ENCODE results near the gene NSMF. TPM values are rescaled to one million over a fixed set of nuclear protein-coding genes. Genes with fewer than 3 reads are reported as not detected.

The NSMF gene
- total RNA-seq, 1 donor from 2014 or later: 20.4 TPM

DNA sequence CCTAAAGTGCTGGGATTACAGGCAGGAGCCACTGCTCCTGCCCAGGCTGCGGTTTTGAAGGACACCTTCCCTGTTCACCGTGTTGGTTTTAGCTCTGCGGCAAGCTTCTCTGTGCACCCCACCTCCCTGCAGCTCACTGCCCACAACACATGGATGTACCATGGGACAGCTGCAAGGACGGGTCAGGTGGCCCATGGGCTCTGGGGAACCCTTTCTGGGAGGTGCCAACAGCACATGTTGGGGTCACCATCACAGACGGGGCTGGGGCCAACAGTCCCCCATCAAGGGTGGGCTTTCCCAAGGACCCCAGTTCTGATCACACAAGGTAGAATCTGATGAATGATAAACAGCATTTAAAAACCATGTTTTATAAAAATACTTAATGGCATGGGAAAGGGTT, 43.7 kb downstream of the NSMF start:
- DNase-seq (ENCODE audit: low read depth): no peak

DNA sequence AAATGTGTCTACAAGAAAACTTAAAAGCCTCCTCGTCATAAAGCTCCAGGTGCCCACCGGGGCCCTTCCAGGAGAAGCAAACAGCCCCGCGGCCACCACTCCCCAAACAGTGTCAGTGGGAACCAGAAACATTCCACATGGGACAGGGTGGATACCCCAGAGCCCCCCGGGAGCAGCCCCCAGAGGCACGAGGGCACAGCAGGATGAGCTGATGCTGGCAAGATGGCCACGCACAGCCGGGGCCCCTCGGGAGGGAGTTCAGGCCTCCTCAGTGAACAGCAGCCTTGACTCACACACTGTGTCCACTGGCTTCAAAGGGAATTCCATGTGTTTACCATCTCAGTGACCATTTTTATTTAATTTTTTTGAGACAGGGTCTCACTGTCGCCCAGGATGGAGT, 46.7 kb downstream of the NSMF start:
- no peak for DNase-seq (ENCODE audit: low read depth)

DNA sequence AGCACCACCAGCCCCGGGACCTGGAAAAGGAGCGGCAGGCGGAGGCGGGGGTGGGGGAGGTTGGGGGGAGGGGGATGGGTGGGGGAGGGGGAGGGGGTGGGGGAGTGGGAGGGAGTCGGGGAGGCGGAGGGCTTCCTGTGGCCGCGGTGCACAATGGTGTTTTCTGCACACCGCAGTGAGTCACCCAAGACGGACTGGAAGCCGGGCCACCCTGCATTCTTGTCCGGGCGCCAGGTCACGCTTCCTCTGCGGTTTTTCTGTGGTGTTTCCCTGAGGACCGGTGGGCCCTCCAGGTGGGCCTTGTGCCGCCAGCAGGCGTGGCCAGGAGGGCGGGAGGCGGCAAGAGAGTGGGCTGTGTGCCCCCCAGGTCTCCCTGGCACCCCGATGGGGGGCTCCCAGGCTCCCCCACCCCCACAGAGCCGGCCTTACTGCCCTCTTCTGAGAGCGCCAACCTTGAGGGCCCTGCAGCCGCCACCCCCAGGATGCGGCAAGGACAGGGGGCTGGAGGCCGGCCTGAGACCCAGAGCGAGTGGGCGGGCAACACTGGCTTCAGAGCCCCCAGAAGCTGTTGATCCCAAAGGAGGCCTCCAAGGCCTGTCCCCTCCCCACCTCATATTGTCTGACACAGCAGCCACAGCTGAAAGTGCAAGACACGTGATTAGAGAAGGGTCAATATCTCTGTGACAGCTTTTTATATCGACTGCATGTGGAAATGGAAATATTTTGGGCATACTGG, 47.3 kb downstream of the NSMF start:
- peak; percentile 90 for DNase-seq (ENCODE audit: low read depth)

DNA sequence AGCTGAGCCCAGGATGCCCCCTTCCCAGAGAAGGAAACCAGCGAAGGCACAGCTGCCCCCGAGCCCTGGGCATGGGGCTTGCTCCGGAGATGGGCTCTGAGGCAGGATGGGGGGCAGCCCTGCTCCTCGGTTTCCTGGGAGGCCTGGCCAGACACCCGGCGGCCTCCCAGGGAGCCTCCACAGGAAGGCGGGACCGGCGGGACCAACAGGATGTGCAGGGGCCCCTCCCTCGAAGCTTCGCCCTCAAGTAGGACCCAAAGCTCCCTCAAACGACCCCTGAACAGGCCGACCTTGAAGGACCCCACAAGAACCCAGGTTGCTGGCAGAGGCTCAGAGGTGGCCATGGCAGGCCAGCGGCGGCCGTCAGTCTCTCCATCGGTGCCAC, 47.9 kb downstream of the NSMF start:
- DNase-seq (ENCODE audit: low read depth): no peak

DNA sequence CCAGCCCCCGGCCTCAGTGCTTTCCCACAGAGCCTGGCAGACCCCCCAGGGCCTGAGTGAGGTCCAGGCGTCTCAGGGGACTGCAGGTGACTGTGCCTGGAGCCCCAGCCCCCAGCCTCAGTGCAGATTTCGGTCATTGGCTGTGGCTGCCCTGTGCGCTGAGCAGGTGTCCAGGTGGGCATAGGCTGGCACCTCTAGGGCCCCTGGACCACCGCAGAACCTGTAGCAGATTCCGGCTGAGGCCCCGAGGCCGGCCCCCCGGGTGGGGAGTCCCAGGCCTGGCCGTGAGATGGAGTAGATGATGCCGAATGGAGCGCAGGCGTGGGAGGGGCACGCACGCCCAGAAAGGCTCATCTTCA, 48.3 kb downstream of the NSMF start:
- no peak for DNase-seq (ENCODE audit: low read depth)

DNA sequence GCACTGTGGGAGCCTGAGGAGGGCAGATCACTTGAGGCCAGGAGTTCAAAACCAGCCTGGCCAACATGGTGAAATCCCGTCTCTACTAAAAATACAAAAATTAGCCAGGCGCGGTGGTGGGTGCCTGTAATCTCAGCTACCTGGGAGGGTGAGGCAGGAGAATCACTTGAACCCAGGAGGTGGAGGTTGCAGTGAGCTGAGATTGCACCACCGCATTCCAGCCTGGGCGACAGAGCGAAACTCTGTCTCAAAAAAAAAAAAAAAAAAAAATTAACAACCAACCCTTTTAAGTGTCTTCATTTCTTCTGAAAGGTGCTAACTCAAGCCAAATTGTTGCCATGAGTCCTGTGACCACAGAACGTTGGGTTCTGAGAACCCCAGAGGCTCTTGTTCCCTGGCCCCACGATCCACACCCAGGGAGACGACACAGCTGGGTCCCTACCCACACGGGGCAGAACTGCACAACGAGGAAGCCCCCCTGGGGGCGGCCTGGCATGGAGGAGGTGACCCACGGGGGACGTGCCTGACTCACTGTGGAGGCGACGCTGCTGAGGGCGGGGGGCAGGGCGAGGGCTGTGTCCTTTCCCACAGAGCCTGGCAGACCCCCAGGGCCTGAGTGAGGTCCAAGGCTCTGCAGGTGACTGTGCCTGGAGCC, 48.8 kb downstream of the NSMF start:
- DNase-seq (ENCODE audit: low read depth): peak; percentile 83

DNA sequence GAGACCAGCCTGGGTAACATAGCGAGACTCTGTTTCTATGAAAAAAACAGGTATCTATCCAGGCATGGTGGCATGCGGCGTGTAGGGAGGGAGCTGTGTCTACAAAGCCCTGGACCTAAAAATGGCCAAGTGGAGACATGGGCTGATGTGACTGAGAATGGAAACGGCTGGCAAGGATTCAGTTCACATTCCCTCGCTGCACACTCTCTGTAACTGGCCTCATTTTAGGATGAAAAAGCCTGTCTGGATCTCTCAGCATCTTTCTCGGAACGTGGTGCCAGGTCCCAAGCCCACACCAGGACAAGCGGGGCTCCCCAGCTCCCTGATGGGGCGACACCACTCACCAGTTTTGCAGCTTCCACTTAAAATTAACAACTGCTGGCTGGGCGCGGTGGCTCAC, 49.6 kb downstream of the NSMF start:
- DNase-seq (ENCODE audit: low read depth): no peak

DNA sequence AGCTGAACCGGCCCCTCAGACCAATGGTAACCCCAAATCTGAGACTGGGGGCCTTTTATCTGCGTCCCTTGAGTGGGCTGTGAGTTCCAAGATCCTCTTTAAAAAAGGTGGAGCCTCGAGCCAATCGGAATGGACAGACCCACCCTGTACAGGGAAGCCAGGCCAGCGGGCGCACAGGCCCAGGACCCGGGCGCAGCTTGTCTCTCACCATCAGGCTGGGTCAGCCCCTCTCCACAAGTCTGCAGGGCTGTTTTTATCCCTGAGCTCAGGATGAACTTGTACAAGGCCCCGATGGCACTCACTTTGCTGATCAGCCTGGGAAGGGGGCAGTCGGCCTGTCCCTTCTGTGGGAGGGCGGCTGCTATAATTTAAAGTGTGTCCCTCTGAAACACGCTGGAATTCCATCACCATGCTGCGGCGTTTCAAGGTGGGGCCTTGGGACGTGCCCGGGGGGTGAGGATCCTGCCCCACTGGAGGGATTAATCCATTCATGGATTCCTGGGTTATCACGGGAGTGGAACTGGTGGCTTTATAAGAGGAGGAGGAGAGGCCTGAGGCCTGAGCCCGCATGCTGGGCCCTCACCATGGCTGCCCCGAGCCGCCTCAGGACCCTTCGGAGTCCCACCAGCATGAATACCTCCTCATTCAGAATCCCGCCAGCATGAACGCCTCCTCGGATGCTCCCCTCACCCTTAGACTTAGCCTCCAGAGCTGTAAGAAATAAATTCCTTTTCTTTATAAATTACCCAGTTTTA, 50.3 kb downstream of the NSMF start:
- DNase-seq (ENCODE audit: low read depth): no peak

DNA sequence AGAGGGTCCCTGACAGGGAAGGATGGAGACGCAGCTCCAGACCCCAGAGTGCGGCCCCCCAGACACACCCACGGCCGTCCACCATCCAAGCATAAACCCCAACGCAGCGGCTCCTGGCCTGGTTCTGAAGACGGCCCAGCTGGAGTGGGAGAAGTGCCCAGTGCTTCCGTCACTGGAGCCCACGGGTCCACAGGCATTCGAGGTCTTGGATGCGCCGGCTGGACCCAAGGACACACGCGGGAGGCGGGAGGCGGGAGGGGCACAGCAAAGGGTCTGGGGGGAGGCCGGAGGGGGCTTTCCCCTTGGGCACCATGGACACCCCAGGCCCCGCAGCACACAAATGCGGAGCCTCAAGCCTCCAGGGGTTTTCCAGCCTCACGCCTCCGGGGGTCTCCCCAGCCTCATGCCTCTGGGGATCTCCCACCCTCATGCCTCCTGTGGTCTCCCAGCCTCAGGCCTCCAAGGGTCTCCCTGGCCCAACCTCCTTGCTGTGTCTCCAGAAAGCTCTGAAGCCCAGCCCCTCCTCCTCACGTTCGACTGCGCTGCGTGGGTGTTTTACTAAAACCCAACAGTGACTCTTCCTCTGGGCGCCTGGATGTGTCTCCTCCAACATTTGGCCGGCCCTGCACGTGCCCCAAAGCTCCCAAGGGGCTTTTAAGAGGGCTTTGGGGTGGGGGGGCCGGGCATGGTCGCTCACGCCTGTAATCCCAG, 51.4 kb downstream of the NSMF start:
- no peak for DNase-seq (ENCODE audit: low read depth)

DNA sequence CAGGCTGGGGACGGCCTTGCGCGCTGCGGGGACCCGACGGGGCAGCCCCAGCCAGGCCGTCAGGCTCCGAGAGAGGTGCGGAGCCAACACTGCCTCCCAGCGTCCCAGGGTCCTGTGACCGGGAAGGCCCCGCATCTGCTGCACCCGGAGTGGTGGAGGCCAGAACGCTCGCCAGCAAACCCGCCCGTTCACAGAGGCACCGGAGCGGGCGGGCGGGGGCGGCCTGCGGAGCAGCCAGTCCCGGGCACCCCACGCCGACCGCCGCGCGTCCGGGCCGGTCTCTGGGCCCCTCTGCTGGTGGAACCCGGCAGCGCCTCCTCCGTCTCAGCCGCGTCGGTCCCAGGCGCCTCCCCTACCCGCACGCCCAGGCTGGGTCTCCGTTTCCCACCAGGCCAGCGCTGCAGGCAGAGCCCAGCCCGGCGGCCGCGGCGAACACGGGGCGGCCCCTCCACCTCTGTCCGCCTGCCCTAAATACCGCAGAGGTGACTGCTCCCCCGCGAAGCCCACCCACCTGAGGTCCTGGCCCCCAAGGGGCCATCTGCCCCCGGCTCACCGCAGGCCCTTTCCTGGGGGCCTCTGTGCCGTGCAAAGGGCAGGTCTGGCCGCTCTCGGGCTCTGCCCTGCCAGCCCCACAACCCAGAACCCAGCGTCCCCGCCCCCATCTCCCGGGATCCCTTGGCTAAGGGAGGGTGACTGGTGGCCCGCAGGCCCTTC, 52.1 kb downstream of the NSMF start:
- no peak for DNase-seq (ENCODE audit: low read depth)

DNA sequence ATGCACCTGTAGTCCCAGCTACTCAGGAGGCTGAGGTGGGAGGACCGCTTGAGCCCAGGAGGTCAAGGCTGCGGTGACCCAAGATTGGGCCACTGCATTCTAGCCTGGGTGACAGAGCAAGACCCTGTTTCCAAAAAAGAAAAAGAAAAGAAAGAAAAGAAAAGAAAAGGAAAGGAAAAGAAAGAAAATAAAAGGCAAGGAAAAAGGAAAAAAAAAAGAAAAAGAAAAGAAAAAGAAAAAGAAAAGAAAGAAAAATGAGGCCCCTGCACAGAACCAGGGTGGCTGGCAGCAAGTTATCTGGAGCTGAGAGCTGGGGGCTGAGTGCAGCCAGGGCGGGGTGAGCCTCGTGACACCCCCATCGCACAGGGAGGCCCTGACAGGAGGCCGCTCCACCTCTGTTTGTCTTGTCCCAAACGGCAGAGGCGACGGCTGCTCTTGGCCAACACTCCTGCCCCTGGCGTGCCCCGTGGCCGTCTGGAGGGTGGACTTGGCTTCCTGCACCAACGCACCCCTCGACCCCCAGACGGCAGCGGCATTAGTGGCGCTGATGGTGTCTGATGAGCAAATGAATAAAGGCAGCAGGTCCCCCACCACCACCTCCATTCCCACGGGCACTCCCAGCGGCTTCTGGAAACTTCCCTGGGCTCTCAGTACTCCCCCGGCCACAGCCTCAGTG, 52.9 kb downstream of the NSMF start:
- no peak for DNase-seq (ENCODE audit: low read depth)

DNA sequence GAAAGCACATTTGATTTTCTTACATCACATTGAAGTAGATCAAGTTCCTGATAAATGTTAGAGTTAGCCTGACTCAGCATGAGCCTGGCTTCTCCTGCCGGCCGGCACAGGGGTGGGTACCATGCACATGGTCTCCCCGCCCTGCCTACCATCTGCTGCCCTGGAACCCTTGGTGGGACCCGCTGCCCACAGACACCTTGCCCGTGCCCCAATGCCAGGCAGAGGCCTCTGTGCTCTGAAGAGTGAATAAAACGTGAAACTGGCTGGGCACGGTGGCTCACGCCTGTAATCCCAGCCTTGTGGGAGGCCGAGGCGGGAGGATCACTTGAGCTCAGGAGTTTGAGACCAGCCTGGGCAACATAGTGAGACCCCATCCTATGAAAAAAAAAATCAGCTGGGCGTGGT, 53.5 kb downstream of the NSMF start:
- no peak for DNase-seq (ENCODE audit: low read depth)

DNA sequence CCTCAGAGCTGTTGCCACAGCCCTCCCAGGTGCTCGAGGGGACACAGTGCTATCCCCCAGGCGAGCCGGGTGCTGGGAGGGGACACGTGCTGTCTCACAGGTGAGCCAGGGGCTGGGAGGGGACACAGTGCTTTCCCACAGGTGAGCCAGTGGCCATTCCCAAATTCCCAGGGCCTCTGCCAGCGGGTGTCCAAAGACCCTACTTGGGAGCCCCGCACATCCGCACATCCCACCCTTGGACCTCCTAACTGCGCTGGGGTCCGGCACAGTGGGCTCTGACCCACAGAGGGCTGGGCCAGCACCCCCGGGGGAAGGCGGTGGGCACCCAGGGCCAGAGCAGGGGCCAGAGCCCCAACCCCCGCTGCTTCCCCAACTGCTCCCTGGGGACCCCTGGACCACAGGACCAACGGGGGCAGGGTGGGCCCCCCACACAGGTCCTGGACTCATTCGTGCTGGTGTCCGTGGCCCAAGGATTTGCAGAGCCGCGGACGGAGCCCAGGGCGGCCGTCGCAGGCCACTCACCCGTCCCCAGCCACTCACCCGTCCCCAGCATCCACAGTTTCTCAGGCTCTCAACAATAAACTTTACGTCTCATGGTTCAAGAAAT, 54.1 kb downstream of the NSMF start:
- no peak for DNase-seq (ENCODE audit: low read depth)

DNA sequence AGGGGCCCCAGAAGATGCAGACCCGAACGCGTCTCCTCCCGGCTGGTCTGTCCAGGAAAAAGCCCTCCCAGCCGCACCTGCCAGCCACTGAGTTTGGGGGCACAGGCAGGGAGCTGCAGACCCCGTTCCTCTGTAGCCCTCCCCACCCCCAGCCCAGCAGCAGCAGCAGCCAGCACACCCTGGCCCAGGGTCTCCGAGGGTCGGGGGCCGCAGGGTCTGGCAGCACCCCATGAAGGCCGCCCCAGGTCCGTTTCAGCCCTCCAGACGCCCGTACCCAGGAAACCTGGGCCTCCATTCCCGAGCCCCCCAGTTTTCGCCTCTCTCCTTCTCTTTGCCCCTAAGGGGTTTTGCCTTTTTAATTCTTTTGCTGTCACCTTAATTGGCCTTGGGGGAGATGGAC, 55.9 kb downstream of the NSMF start:
- no peak for DNase-seq (ENCODE audit: low read depth)

DNA sequence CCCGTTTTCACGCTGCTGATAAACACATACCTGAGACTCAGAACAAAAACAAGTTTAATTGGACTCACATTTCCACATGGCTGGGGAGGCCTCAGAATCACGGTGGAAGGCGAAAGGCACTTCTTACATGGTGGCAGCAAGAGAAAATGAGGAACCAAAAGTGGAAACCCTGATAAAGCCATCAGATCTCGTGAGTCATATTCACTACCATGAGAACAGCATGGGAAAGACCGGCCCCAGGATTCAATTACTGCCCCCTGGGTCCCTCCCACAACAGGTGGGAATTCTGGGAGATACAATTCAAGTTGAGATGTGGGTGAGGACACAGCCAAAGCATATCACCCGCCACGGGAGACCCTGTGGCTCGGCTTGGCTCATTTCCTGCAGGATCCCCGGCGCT, 56.4 kb downstream of the NSMF start:
- no peak for DNase-seq (ENCODE audit: low read depth)

DNA sequence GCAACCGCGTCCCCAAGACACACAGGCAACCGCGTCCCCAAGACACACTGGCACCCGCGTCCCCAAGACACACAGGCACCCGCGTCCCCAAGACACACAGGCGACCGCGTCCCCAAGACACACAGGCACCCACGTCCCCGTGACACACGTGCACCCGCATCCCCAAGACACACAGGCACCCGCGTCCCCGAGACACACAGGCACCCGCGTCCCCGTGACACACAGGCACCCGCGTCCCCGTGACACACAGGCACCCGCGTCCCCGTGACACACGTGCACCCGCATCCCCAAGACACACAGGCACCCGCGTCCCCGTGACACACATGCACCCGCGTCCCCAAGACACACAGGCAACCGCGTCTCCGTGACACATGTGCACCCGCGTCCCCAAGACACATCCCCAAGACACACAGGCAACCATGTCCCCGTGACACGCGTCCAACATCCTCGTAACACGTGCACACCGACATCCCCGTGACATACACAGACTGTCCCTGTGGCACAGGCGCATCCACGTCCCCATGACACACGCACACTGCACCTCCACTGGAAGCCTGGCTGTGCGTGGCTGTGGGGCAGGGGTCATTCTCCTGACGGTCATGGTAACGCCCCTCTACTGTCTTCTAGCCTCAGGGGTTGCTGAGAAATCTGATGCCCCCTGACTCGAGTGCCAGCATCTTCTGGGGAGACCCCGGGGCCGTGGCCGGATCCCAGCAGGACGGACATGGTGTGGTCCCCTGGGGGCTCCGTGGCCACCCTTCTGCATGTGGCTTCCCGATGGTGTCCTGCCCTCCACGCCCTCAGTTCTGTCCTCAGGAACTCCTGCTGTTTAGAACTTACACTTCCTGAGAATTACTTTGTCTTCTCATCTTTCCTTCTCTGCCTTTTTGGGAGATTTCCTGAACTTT, 60.3 kb downstream of the NSMF start:
- no peak for DNase-seq (ENCODE audit: low read depth)

DNA sequence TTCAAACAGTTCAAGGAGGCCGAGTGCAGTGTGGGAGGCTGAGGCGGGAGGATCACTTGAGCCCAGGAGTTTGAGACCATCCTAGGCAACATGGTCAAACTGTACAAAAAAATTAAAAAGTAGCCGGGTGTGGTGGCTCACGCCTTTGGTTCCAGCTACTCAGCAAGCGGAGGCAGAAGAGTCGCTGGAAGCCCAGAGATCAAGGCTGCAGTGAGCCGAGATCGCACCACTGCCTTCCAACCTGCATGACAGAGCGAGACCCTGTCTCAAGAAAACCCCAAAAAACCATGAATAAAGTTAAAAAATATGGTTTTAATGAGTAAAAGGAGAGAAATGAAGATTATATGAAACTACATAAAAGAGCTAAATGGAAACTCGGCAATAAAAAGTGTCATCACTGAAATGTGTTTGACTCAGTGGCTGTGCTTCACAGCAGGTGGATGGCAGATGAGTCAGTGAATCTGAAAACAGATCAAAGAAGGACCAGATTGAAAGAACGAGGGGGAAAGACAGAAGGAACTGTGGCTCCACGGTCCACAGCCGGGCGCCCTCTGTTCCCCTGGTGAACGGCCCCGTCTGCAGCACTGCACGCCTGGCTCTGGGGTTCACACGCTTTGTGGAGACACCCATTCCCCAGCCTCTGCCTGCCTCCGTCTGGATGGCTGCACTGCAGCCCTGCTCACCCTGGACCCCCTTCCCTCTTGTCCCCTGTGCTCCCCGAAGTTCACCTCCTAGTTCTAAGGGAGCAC, 61.3 kb downstream of the NSMF start:
- DNase-seq (ENCODE audit: low read depth): no peak

All from renal cortical epithelial cell (primary cell).